SW 1271 (cell line): ENCODE results near the gene COX7B2.
A peak's percentile ranks its signal among the peaks of the same experiment; 100 is the strongest.

Source experiments
- DNase-seq, 2 experiments: peaks; one replicate each; lab custom pipeline; 2025; lab: John Stamatoyannopoulos, UW

COX7B2 gene, protein sequence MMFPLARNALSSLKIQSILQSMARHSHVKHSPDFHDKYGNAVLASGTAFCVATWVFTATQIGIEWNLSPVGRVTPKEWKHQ

DNA sequence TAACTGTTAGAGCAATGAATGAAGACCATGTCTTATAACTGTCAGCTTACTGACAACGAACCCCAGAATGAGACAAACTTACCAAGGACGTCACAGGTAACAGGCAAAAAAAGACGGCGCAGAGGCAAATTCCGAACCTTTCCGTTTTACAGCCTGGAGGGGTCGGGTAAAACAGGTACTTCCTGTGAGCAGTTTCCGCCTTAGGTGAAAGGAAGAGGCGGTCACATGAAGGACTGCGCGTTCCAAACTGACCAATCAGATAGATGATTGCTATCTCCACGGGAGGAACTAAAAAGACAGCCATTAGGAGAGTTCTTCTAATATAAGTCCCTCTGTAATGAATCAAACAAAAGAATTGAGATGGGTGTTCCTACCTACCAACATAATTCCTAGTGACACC lies at the start of gene COX7B2:
Gene COX7B2 (minus strand): TSS at position 168 of the 400 bp plus-strand sequence. CDS start 174,053 bp downstream, outside the sequence.
- no peak for DNase-seq

- no peak for DNase-seq
Observed at GRCh38 chr4:46956451-46956850, 47.4 kb upstream of the COX7B2 start.

DNA sequence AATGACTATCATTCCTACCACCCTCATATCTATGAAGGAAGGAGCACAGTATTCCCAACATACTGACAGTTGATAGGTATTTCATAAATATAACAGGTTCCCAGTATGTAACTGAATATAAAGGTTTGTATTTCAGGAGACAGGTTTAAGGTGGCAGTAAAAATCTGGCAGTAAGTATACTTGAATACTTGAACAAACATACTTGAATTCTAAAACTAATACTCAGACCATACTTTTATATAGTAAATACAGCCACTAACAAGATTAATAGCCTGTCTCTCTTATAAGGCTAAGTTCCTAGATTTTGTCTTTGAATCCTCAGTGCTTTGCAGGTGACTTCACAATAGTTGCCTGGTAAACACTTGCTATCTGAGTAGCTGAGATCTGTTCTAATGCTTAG lies 46.6 kb upstream of the COX7B2 start:
- no peak for DNase-seq

- no peak for DNase-seq
Observed at GRCh38 chr4:46954643-46955042, 45.6 kb upstream of the COX7B2 start.

GRCh38 chr4:46953564-46953963 lies 44.5 kb upstream of the COX7B2 start:
- no peak for DNase-seq

DNA sequence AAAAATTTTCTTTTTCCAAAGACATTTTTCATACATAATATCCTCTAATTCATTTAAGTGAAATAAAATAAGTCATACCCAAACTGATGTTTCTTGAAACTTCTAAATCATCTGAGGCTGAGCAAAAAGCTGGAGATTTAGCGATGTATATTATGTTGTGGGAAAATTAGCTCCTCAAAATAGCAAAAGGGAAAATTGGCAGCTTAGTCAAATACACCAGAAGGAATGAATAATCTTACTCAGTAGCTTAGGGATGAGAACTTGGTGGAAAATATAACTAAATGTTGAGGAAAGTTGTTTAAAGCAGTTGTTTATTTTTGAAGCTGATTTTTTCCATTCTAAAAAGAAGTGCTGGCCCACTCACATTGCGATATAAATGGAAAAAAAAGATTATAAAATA lies 43.4 kb upstream of the COX7B2 start:
- DNase-seq = no peak

DNA sequence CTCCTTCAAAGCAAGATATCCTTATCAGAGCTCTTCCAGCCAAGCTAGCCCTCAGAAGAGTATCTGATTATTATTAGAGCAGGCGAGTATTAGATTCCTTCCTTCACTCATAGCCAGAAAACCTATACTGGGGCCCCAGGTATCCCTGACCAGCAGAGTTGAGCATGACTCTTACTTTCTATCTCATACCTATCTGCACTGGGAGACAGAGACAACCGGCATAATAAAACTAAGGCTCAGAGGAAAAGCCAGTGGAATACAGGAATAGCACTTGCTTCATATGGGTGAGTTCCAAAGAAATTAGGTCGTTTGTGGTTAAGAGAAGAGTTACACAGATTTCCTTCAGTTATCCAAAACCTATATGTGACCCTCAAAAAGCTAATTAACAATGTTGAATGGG lies 41.8 kb upstream of the COX7B2 start:
- DNase-seq = no peak

DNA sequence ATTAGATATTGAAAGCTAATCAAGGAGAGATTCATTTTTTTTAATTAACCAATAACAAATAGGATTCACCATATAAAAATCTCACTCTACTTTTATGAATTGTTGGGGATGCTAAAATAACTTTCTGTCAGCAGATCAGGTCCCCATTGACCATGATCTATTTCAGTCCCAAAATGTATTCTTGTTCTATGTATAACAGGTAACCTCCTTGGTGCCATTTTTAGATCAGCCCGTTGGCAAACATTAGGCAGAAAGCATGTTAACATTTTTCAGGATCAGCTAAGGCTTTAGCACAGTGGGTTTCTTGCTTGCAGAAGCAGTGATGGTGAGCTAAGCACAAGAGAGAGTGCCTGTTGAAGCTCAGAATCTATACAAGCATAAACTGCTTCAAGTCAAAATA lies 40.8 kb upstream of the COX7B2 start:
- DNase-seq = no peak

- DNase-seq = no peak
Observed at GRCh38 chr4:46947541-46947940, 38.5 kb upstream of the COX7B2 start.

GRCh38 chr4:46946919-46947536 lies 38.0 kb upstream of the COX7B2 start:
- no peak for DNase-seq

DNA sequence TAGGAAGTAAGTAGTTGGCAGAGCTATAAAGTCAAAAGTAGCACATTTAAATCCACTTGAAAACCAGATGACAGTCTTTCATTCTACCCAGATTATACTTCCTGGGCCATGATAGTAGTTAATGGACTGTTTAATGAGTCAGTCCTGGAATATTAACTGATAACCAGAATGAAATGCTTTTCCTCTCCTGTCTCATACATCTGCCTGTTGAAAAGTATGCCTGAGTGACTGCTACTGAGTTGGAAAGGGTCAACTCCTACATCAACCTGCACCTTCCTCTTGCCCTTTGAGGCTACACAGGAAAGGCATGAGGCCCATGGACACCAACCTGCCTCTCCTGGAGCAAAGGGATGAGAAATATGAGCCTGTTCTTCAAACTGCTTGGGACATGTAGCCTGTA lies 36.0 kb upstream of the COX7B2 start:
- DNase-seq = no peak

DNA sequence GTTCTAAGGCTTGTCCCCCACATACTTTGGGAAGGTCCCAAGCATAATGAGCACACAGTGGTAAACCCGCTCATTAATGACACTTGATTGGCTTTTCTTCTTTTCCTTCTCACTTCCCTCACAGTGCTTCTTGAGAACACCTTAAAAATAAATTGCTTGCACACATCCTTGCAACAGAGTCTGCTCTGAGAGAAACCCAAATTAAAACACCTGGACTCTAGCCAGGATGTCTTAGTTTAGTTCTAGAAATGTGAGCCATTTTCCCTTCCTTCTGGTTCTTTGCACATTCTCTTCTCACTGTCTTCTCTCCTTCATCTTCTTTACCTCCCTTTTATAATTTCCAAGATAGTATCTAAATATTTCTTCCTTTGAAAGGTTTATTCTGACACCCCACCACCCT lies 35.3 kb upstream of the COX7B2 start:
- DNase-seq = no peak

GRCh38 chr4:46937493-46937892 lies 28.4 kb upstream of the COX7B2 start:
- peak in 1 of 2 experiments; percentile 20 for DNase-seq

DNA sequence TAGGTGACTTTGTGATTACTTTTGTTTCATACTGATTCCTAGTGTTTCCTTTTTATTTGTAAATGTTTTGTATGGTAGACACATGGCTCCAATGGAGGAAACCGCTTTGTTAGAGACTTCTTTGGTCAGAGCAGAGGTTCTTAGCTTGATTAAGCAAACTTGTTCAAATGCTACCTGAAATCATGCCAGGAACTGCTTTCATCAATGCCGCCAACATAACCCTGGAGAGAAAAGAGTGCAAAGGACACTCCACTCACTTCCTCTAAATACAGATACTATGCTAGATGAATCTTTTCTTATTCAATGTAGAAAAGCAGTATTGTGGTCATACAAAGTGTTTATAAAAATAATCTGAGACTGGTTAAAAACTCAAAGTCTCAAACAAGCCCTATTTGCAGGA lies 25.7 kb upstream of the COX7B2 start:
- no peak for DNase-seq

- no peak for DNase-seq
Observed at GRCh38 chr4:46933686-46934085, 24.6 kb upstream of the COX7B2 start.

GRCh38 chr4:46931981-46932380 lies 22.9 kb upstream of the COX7B2 start:
- no peak for DNase-seq

DNA sequence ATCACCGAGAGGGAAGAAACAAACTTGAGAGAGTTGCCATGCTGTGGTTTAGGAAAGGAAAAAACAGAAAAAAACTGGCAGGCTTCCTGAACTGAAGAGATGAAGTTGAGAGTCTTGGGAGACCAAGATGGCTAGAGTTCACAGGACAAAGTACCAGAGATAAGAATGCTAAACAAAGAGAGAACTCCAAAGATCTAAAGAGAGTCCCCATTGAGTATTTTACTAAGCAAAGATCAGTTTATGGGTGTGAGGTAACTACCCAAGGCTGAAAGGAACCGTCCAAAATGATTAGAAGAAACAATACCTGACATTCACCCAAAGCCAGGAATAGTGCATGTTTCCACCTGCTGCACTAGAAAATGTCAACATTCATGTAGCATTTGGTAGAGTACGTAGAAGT lies 21.8 kb upstream of the COX7B2 start:
- no peak for DNase-seq

DNA sequence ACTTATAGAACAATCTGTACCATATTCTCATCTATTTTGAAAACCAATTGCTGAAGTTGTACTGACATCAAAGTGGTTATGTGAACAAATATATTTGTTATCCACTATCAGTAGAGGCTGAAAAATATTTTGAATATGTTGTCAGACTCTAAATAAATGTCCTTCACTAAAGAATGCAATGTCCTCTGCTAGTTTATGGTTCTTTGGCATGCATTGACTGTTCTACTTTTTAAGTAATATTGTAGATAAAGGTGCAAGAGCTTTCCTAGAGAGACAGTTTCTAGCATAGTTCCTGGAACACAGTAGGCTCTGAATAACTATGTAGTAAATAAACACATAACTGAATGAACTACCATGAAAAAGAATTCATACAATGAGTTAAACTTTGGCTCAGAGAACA lies 18.2 kb upstream of the COX7B2 start:
- DNase-seq = no peak

DNA sequence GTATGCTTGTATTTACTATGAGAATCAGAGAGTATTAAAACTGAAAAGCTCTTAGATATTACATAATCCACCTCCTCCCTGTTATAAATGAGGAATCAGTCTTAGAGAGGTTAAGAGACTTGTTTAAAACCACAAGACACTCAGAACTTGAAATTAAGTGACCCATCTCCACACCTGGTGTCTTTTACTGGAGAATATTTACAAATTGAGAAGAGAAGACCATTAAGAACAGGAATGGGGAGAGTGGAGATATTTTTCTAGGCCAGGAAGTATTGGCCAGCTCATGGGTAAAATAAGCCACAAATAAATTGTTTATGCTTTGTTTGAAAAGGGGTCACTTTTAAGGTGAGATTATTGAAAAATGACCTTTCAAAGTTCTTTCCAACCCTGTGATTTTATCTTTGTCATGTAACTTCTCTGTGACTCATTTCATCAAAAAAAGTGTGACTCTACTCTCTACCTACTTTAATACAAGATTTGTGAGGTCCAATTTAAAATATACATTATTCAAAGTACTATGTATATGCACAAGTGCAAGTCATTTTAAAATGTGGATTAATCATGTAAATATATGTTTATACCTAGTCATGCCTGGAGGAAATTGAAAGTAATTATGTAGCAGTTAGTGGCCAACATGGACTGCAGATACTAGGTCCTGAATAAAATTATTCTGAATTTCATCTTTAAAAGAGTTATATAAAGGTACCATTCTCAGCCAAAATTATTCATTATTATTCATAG lies 15.9 kb upstream of the COX7B2 start:
- no peak for DNase-seq

DNA sequence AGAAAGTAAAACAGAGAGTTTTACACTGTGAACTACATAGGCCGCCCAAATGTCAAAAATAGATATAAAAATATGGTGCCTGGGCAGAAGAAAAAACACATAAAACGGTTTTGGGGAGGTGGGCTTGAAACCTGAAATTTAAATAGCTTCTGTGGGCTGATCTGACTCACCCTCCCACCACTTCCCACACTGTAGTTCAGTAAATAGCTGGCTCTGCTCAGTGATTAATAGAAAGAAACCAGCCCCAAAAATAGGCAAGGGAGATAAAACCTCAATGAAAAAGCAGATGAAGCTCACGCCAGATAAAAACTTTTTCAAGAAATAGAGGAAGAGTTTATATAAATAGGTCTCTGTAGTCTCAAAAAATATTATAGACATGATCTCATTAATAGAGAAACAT lies 13.2 kb upstream of the COX7B2 start:
- DNase-seq = no peak

DNA sequence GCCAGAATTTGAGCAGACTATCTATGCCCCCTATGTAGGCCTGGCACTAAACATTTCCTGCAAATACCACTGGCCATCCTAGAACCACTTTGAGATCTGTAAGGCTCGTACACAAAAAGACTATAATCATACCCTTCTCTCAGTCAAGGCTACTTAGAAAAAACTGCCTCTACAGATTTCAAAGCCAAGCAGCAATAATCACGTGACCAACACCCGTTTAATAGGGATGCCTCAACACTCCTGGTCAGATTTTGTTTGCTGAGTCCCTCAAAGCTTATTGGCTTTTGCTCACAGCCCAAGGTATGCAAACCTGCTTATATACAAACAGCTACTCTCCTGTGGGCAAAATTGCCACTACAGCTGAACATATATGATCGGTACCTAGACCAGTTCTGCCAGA lies 897 bp downstream of the COX7B2 start:
- DNase-seq = no peak

DNA sequence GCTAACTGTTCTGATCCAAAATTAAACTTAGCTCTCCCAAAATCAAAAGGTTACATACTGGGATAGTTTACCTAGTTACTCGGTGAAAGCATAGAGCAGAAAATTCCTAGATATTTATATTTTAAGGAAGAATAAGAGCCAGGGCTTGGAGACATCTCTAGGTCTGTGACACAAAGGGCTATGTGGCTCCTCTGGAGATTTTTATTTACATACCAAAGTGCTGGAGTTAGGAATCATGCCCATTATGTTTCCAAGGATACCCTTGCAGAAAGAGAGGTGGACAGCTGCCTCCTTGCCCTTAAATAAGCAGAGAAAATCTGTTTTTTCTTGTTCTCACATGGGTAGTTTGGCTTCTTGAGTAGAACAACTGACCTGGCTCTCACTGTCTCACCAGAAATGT lies 9.0 kb downstream of the COX7B2 start:
- no peak for DNase-seq

- no peak for DNase-seq
Observed at GRCh38 chr4:46894826-46895225, 14.2 kb downstream of the COX7B2 start.

- no peak for DNase-seq
Observed at GRCh38 chr4:46890056-46890455, 19.0 kb downstream of the COX7B2 start.
